HepG2 (cell line): Measurements from ENCODE around the gene TPI1. TPM values are rescaled to one million over a fixed set of nuclear protein-coding genes. Genes with fewer than 3 reads are reported as not detected.

ENCODE experiments used
- ARID2 ChIP-seq: sonication (generic); formaldehyde crosslinking; IDR thresholded peaks from 2 replicates; pipeline ENCODE4 v1.8.1; 2022; ENCODE audit warnings: mild to moderate bottlenecking, missing genetic modification reagents, borderline replicate concordance
- CBX1 ChIP-seq: IDR thresholded peaks from one replicate; pipeline ENCODE4 v1.6.1; 2016; ENCODE audit warnings: antibody characterized with exemption, low read depth
- CEBPG ChIP-seq: IDR thresholded peaks from 2 replicates; pipeline ENCODE4 v1.6.1; 2016
- FLYWCH1 ChIP-seq: sonication (generic); formaldehyde crosslinking; IDR thresholded peaks from 2 replicates; pipeline ENCODE4 v1.8.1; 2023; ENCODE audit warnings: mild to moderate bottlenecking, missing genetic modification reagents
- GTF2F1 ChIP-seq: fragments of 150-350 bp; IDR thresholded peaks from 2 replicates; pipeline ENCODE4 v1.6.1; 2014; ENCODE audit warnings: low read length
- HOXD1 ChIP-seq: sonication (generic); formaldehyde crosslinking; IDR thresholded peaks from 2 replicates; pipeline ENCODE4 v1.5.0; 2020; ENCODE audit warnings: missing genetic modification reagents
- KDM5A ChIP-seq: fragments of 200-600 bp; sonication (generic); IDR thresholded peaks from 2 replicates; pipeline ENCODE4 v1.7.0; 2018; ENCODE audit warnings: antibody characterized with exemption, mild to moderate bottlenecking, low read length, borderline replicate concordance
- KMT2A ChIP-seq: sonication (generic); formaldehyde crosslinking; IDR thresholded peaks from 2 replicates; pipeline ENCODE4 v1.4.0; 2020; ENCODE audit warnings: missing genetic modification reagents
- LBX2 ChIP-seq: sonication (generic); formaldehyde crosslinking; IDR thresholded peaks from 2 replicates; pipeline ENCODE4 v1.5.0; 2020; ENCODE audit warnings: missing genetic modification reagents, mild to moderate bottlenecking, borderline replicate concordance
- LCORL ChIP-seq, 2 experiments: fragments of 450-650 bp in 1 of 2; sonication (generic) in 1 of 2; formaldehyde crosslinking in 1 of 2; IDR thresholded peaks; 2 replicates each; pipeline versions ENCODE4 v1.5.0 to v1.6.1; 2017 to 2020; ENCODE audit warnings: antibody characterized with exemption in 1 of 2, missing genetic modification reagents in 1 of 2
- MAFF ChIP-seq: IDR thresholded peaks from 2 replicates; pipeline ENCODE4 v1.6.1; 2011; ENCODE audit warnings: low read depth, low read length, improper control_type of control experiment
- NFIB ChIP-seq: sonication (generic); formaldehyde crosslinking; IDR thresholded peaks from 2 replicates; pipeline ENCODE4 v1.9.0; 2021; ENCODE audit warnings: missing genetic modification reagents, mild to moderate bottlenecking, borderline replicate concordance
- NR2F6 ChIP-seq, 2 experiments: IDR thresholded peaks; 2 replicates each; pipeline ENCODE4 v1.6.1; 2016; ENCODE audit warnings: antibody characterized with exemption in 1 of 2, mild to moderate bottlenecking in 1 of 2
- SAP130 ChIP-seq: IDR thresholded peaks from 2 replicates; pipeline ENCODE4 v1.6.1; 2016; ENCODE audit warnings: low read depth
- STAT6 ChIP-seq: sonication (generic); formaldehyde crosslinking; IDR thresholded peaks from 2 replicates; pipeline ENCODE4 v1.4.0; 2020; ENCODE audit warnings: missing genetic modification reagents, mild to moderate bottlenecking, borderline replicate concordance
- ZBTB43 ChIP-seq: sonication (generic); formaldehyde crosslinking; conservative IDR thresholded peaks from 2 replicates; pipeline ENCODE4 v1.4.0; 2020; ENCODE audit warnings: missing genetic modification reagents
- ZBTB7B ChIP-seq: sonication (generic); formaldehyde crosslinking; IDR thresholded peaks from 2 replicates; pipeline ENCODE4 v1.4.0; 2020; ENCODE audit warnings: missing genetic modification reagents
- ZFP37 ChIP-seq: sonication (generic); formaldehyde crosslinking; IDR thresholded peaks from 2 replicates; pipeline ENCODE4 v1.4.0; 2020; ENCODE audit warnings: missing genetic modification reagents, borderline replicate concordance
- ZFP82 ChIP-seq: sonication (generic); formaldehyde crosslinking; IDR thresholded peaks from 2 replicates; pipeline ENCODE4 v1.5.1; 2020; ENCODE audit warnings: mild to moderate bottlenecking, missing genetic modification reagents, borderline replicate concordance
- ZFP90 ChIP-seq: sonication (generic); formaldehyde crosslinking; IDR thresholded peaks from 2 replicates; pipeline ENCODE4 v1.8.0; 2022; ENCODE audit warnings: missing genetic modification reagents, mild to moderate bottlenecking, inconsistent platforms, borderline replicate concordance
- ZMAT5 ChIP-seq: sonication (generic); formaldehyde crosslinking; IDR thresholded peaks from 2 replicates; pipeline ENCODE4 v1.5.0; 2020; ENCODE audit warnings: mild to moderate bottlenecking, low read depth, missing genetic modification reagents, borderline replicate concordance
- ZNF256 ChIP-seq: sonication (generic); formaldehyde crosslinking; conservative IDR thresholded peaks from 2 replicates; pipeline ENCODE4 v1.4.0; 2020; ENCODE audit warnings: missing genetic modification reagents
- ZNF383 ChIP-seq: sonication (generic); formaldehyde crosslinking; IDR thresholded peaks from 2 replicates; pipeline ENCODE4 v1.4.0; 2020; ENCODE audit warnings: missing genetic modification reagents, mild to moderate bottlenecking, borderline replicate concordance
- ZNF557 ChIP-seq: sonication (generic); formaldehyde crosslinking; IDR thresholded peaks from 2 replicates; pipeline ENCODE4 v1.4.0; 2020; ENCODE audit warnings: missing genetic modification reagents
- ZNF577 ChIP-seq: sonication (generic); formaldehyde crosslinking; IDR thresholded peaks from 2 replicates; pipeline ENCODE4 v1.4.0; 2020; ENCODE audit warnings: mild to moderate bottlenecking, low read depth, missing genetic modification reagents, borderline replicate concordance
- ZNF768 ChIP-seq: sonication (generic); formaldehyde crosslinking; IDR thresholded peaks from 2 replicates; pipeline ENCODE4 v1.4.0; 2020; ENCODE audit warnings: missing genetic modification reagents
- polyA plus RNA-seq, 8 experiments: library from polyadenylated mRNA; depleted of rRNA in 3 of 8; stranded (reverse) in 7 of 8; unstranded in 1 of 8; fragments of >200 nt; fragmentation: Illumina TruSeq in 4 of 8; extraction: Trizol in 4 of 8; gene quantifications; 2 replicates each; pipeline versions ENCODE4 v1.2.1 to v1.2.3, GENCODE V29; 2011 to 2016; ENCODE audit warnings: low read depth in 4 of 8, missing spikeins in 1 of 8, mixed read lengths in 1 of 8; ENCODE audit not compliant: insufficient read depth in 1 of 8
- total RNA-seq, 5 experiments: library from RNA; depleted of rRNA; stranded (reverse); fragments of >200 nt; fragmentation: Illumina TruSeq; extraction: Trizol; gene quantifications; 2 replicates each; pipeline ENCODE4 v1.2.3, GENCODE V29; 2016; ENCODE audit warnings: low read depth in 1 of 5

The TPI1 gene
- total and polyA plus RNA-seq, 2 of the 13 experiments (the other 11 are each of a cell fraction or from before 2014, with no cell fraction given) = 945 to 2,535 TPM

- no peak for TF ChIP-seq LBX2
- peak; percentile 91 for TF ChIP-seq GTF2F1
- no peak for TF ChIP-seq STAT6 (CRISPR knock-in tag)
- TF ChIP-seq ZBTB7B (CRISPR knock-in tag) = no peak; the same call in 1 of the 2 replicates
- TF ChIP-seq ZBTB43 = no peak
- TF ChIP-seq NFIB = no peak
- peak; percentile 64; the same call in 1 of the 2 replicates for TF ChIP-seq HOXD1 (CRISPR knock-in tag)
- TF ChIP-seq ZNF383 (CRISPR knock-in tag) = no peak
- no peak for TF ChIP-seq LCORL (IDR thresholded peaks at IDR 0.05)
- TF ChIP-seq LCORL (CRISPR knock-in tag; IDR thresholded peaks at IDR 0.05) = no peak
- 0 out of 2 replicates have a peak, but pooled peaks have one; percentile 10 for TF ChIP-seq ZNF256 (CRISPR knock-in tag)
- 0 out of 2 replicates have a peak, but pooled peaks have one; percentile 63 for TF ChIP-seq ZFP90 (CRISPR knock-in tag)
- no peak for TF ChIP-seq KMT2A (CRISPR knock-in tag)
- TF ChIP-seq FLYWCH1 (CRISPR knock-in tag) = no peak
- no peak for TF ChIP-seq ZFP37 (CRISPR knock-in tag)
- TF ChIP-seq ARID2 (CRISPR knock-in tag) = no peak
- TF ChIP-seq CEBPG = no peak
- TF ChIP-seq SAP130 (CRISPR knock-in tag) = peak; percentile 62
- peak; percentile 93 for TF ChIP-seq CBX1
- TF ChIP-seq NR2F6 (IDR thresholded peaks at IDR 0.05) = no peak
- peak; percentile 50; the same call in 1 of the 2 replicates for TF ChIP-seq NR2F6 (CRISPR knock-in tag; IDR thresholded peaks at IDR 0.05)
- TF ChIP-seq MAFF = no peak
- peak; percentile 81; the same call in 1 of the 2 replicates for TF ChIP-seq ZNF557 (CRISPR knock-in tag)
- peak; percentile 82; the same call in 1 of the 2 replicates for TF ChIP-seq ZFP82 (CRISPR knock-in tag)
- TF ChIP-seq ZNF768 = peak; percentile 63
- TF ChIP-seq ZMAT5 (CRISPR knock-in tag) = no peak
- TF ChIP-seq KDM5A = no peak
- no peak for TF ChIP-seq ZNF577 (CRISPR knock-in tag)
Measured at GRCh38 chr12:6867413-6868210, at the start of gene TPI1 (continued).
